HepG2 (cell line): ENCODE results near the gene FAM32A. TPM values are rescaled to one million over a fixed set of nuclear protein-coding genes. Genes with fewer than 3 reads are reported as not detected.

ENCODE experiments used
- CHD4 ChIP-seq: fragments of 200-600 bp; sonication (generic); IDR thresholded peaks from 2 replicates; pipeline ENCODE4 v1.7.0; 2017; ENCODE audit warnings: mild to moderate bottlenecking, low read length, borderline replicate concordance
- HINFP ChIP-seq: sonication (generic); formaldehyde crosslinking; IDR thresholded peaks from 2 replicates; pipeline ENCODE4 v1.4.0; 2020; ENCODE audit warnings: low read depth, mild to moderate bottlenecking, missing genetic modification reagents
- MED8 ChIP-seq: sonication (generic); formaldehyde crosslinking; IDR thresholded peaks from 2 replicates; pipeline ENCODE4 v1.8.1; 2023; ENCODE audit warnings: mild to moderate bottlenecking, missing genetic modification reagents; ENCODE audit not compliant: insufficient replicate concordance
- POGK ChIP-seq: sonication (generic); formaldehyde crosslinking; conservative IDR thresholded peaks from 2 replicates; pipeline ENCODE4 v1.8.0; 2022; ENCODE audit warnings: mild to moderate bottlenecking, moderate library complexity, missing genetic modification reagents
- SMARCE1 ChIP-seq: fragments of 450-650 bp; IDR thresholded peaks from 2 replicates; pipeline ENCODE4 v1.6.1; 2017; ENCODE audit warnings: borderline replicate concordance
- ZFP91 ChIP-seq: sonication (generic); formaldehyde crosslinking; IDR thresholded peaks from 2 replicates; pipeline ENCODE4 v1.9.0; 2022; ENCODE audit warnings: missing genetic modification reagents, mild to moderate bottlenecking, borderline replicate concordance
- ZIK1 ChIP-seq: sonication (generic); formaldehyde crosslinking; IDR thresholded peaks from 2 replicates; pipeline ENCODE4 v1.5.0; 2020; ENCODE audit warnings: mild to moderate bottlenecking, low read depth, missing genetic modification reagents, borderline replicate concordance
- ZMYM3 ChIP-seq: sonication (generic); formaldehyde crosslinking; IDR thresholded peaks from 2 replicates; pipeline ENCODE4 v1.5.1; 2020; ENCODE audit warnings: mild to moderate bottlenecking, missing genetic modification reagents
- ZNF138 ChIP-seq: sonication (generic); formaldehyde crosslinking; IDR thresholded peaks from 2 replicates; pipeline ENCODE4 v1.5.0; 2020; ENCODE audit warnings: mild to moderate bottlenecking, low read depth, missing genetic modification reagents
- ZNF691 ChIP-seq: sonication (generic); formaldehyde crosslinking; IDR thresholded peaks from 2 replicates; pipeline ENCODE4 v1.4.0; 2020; ENCODE audit warnings: missing genetic modification reagents, low read depth, mild to moderate bottlenecking, borderline replicate concordance
- polyA plus RNA-seq, 8 experiments: library from polyadenylated mRNA; depleted of rRNA in 3 of 8; stranded (reverse) in 7 of 8; unstranded in 1 of 8; fragments of >200 nt; fragmentation: Illumina TruSeq in 4 of 8; extraction: Trizol in 4 of 8; gene quantifications; 2 replicates each; pipeline versions ENCODE4 v1.2.1 to v1.2.3, GENCODE V29; 2011 to 2016; ENCODE audit warnings: low read depth in 4 of 8, missing spikeins in 1 of 8, mixed read lengths in 1 of 8; ENCODE audit not compliant: insufficient read depth in 1 of 8
- total RNA-seq, 5 experiments: library from RNA; depleted of rRNA; stranded (reverse); fragments of >200 nt; fragmentation: Illumina TruSeq; extraction: Trizol; gene quantifications; 2 replicates each; pipeline ENCODE4 v1.2.3, GENCODE V29; 2016; ENCODE audit warnings: low read depth in 1 of 5
- TF ChIP-seq, protein P1 (sequence below), 2 experiments: IDR thresholded peaks; 2 replicates each; pipeline ENCODE4 v1.6.1; 2011 to 2012; ENCODE audit warnings: low read length in 2 of 2, borderline replicate concordance in 1 of 2, low read depth in 1 of 2, mild to moderate bottlenecking in 1 of 2, moderate library complexity in 1 of 2
- TF ChIP-seq, protein P2 (sequence below): sonication (generic); formaldehyde crosslinking; IDR thresholded peaks from 2 replicates; pipeline ENCODE4 v1.4.0; 2020; ENCODE audit warnings: missing genetic modification reagents, borderline replicate concordance

FAM32A gene
- total and polyA plus RNA-seq, 2 of the 13 experiments (the other 11 are each of a cell fraction or from before 2014, with no cell fraction given) = 85.8 to 86.2 TPM

- TF ChIP-seq CHD4 = no peak
- TF ChIP-seq ZNF138 (CRISPR knock-in tag) = no peak
- TF ChIP-seq SMARCE1 = no peak
- TF ChIP-seq ZMYM3 = peak; percentile 85
- TF ChIP-seq ZIK1 (CRISPR knock-in tag) = no peak
- peak; percentile 58; the same call in 1 of the 2 replicates for TF ChIP-seq ZNF691
- TF ChIP-seq, protein P1, sequence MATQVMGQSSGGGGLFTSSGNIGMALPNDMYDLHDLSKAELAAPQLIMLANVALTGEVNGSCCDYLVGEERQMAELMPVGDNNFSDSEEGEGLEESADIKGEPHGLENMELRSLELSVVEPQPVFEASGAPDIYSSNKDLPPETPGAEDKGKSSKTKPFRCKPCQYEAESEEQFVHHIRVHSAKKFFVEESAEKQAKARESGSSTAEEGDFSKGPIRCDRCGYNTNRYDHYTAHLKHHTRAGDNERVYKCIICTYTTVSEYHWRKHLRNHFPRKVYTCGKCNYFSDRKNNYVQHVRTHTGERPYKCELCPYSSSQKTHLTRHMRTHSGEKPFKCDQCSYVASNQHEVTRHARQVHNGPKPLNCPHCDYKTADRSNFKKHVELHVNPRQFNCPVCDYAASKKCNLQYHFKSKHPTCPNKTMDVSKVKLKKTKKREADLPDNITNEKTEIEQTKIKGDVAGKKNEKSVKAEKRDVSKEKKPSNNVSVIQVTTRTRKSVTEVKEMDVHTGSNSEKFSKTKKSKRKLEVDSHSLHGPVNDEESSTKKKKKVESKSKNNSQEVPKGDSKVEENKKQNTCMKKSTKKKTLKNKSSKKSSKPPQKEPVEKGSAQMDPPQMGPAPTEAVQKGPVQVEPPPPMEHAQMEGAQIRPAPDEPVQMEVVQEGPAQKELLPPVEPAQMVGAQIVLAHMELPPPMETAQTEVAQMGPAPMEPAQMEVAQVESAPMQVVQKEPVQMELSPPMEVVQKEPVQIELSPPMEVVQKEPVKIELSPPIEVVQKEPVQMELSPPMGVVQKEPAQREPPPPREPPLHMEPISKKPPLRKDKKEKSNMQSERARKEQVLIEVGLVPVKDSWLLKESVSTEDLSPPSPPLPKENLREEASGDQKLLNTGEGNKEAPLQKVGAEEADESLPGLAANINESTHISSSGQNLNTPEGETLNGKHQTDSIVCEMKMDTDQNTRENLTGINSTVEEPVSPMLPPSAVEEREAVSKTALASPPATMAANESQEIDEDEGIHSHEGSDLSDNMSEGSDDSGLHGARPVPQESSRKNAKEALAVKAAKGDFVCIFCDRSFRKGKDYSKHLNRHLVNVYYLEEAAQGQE (IDR thresholded peaks at IDR 0.05; ENCODE audit: borderline replicate concordance in 1 of 2, low read depth in 1 of 2, low read length in 2 of 2) = no peak
- TF ChIP-seq POGK (CRISPR knock-in tag) = peak; percentile 73; the same call in 1 of the 2 replicates
- TF ChIP-seq MED8 (CRISPR knock-in tag) = no peak
- TF ChIP-seq HINFP (CRISPR knock-in tag) = peak; percentile 63; the same call in 1 of the 2 replicates
- TF ChIP-seq ZFP91 (CRISPR knock-in tag) = peak; percentile 66
- TF ChIP-seq, protein P2, sequence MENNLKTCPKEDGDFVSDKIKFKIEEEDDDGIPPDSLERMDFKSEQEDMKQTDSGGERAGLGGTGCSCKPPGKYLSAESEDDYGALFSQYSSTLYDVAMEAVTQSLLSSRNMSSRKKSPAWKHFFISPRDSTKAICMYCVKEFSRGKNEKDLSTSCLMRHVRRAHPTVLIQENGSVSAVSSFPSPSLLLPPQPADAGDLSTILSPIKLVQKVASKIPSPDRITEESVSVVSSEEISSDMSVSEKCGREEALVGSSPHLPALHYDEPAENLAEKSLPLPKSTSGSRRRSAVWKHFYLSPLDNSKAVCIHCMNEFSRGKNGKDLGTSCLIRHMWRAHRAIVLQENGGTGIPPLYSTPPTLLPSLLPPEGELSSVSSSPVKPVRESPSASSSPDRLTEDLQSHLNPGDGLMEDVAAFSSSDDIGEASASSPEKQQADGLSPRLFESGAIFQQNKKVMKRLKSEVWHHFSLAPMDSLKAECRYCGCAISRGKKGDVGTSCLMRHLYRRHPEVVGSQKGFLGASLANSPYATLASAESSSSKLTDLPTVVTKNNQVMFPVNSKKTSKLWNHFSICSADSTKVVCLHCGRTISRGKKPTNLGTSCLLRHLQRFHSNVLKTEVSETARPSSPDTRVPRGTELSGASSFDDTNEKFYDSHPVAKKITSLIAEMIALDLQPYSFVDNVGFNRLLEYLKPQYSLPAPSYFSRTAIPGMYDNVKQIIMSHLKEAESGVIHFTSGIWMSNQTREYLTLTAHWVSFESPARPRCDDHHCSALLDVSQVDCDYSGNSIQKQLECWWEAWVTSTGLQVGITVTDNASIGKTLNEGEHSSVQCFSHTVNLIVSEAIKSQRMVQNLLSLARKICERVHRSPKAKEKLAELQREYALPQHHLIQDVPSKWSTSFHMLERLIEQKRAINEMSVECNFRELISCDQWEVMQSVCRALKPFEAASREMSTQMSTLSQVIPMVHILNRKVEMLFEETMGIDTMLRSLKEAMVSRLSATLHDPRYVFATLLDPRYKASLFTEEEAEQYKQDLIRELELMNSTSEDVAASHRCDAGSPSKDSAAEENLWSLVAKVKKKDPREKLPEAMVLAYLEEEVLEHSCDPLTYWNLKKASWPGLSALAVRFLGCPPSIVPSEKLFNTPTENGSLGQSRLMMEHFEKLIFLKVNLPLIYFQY = no peak
Measured at GRCh38 chr19:16200038-16201010, 15.1 kb downstream of the FAM32A start (continued).
